HG02798 (cell line): ENCODE results near the gene CFAP20.

ENCODE experiments used
- ATAC-seq: cut with Tn5 transposase; IDR thresholded peaks from one replicate; pipeline ENCODE4 v1.9.1; 2021; ENCODE audit warnings: mild to moderate bottlenecking; ENCODE audit not compliant: unreplicated experiment, poor library complexity

The CFAP20 gene

GRCh38 chr16:58125781-58126335 lies 3.3 kb downstream of the CFAP20 start:
- no peak for ATAC-seq

- no peak for ATAC-seq
These were observed 4.1 kb downstream of the CFAP20 start for GRCh38 chr16:58125041-58125440.

GRCh38 chr16:58124601-58124915 lies 4.6 kb downstream of the CFAP20 start:
- no peak for ATAC-seq

- ATAC-seq = no peak
These were observed 5.1 kb downstream of the CFAP20 start for GRCh38 chr16:58123896-58124600.

GRCh38 chr16:58121132-58121531 lies 8.0 kb downstream of the CFAP20 start:
- no peak for ATAC-seq

- ATAC-seq = no peak
These were observed 8.9 kb downstream of the CFAP20 start for GRCh38 chr16:58120234-58120633.

- no peak for ATAC-seq
These were observed 9.7 kb downstream of the CFAP20 start for GRCh38 chr16:58119509-58119845.

- ATAC-seq = no peak
These were observed 10.2 kb downstream of the CFAP20 start for GRCh38 chr16:58118801-58119508.

- no peak for ATAC-seq
These were observed 12.7 kb downstream of the CFAP20 start for GRCh38 chr16:58116529-58116928.

GRCh38 chr16:58116081-58116480 lies 13.1 kb downstream of the CFAP20 start:
- no peak for ATAC-seq

GRCh38 chr16:58114827-58115825 lies 14.1 kb downstream of the CFAP20 start:
- no peak for ATAC-seq

- no peak for ATAC-seq
These were observed 17.9 kb downstream of the CFAP20 start for GRCh38 chr16:58111302-58111627.

GRCh38 chr16:58110571-58111301 lies 18.4 kb downstream of the CFAP20 start:
- ATAC-seq = no peak

GRCh38 chr16:58109881-58110280 lies 19.3 kb downstream of the CFAP20 start:
- no peak for ATAC-seq

GRCh38 chr16:58109330-58109729 lies 19.9 kb downstream of the CFAP20 start:
- ATAC-seq = no peak

GRCh38 chr16:58107709-58108108 lies 21.5 kb downstream of the CFAP20 start:
- no peak for ATAC-seq

GRCh38 chr16:58107228-58107627 lies 22.0 kb downstream of the CFAP20 start:
- no peak for ATAC-seq

- no peak for ATAC-seq
These were observed 23.6 kb downstream of the CFAP20 start for GRCh38 chr16:58105631-58106030.

GRCh38 chr16:58102665-58103392 lies 26.4 kb downstream of the CFAP20 start:
- peak; percentile 53 for ATAC-seq

- no peak for ATAC-seq
These were observed 29.3 kb downstream of the CFAP20 start for GRCh38 chr16:58099956-58100300.
